HG02588 (cell line): ENCODE data around the gene IL10RB.

Source experiments
- ATAC-seq: cut with Tn5 transposase; IDR thresholded peaks from one replicate; pipeline ENCODE4 v1.9.1; 2021; ENCODE audit warnings: mild to moderate bottlenecking, moderate library complexity; ENCODE audit not compliant: unreplicated experiment

Gene IL10RB

DNA sequence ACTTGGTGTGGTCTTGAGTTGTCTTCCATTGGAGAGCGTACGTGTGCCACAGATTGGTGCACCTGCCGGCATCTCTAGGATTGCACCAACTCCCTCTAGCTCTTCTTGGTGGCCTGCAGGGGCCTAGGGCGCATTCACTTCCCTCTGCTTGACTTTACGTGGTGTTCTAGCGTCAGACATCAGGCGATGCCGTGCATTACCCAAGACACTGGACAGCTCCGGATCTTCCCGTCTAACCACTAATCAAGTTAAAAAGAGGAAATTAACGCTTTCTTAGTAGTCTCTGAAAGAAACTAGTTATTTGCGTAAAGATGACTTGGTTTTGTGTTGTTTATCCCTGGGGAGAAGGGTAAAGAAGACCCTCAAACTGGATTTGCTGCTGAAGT lies 510 bp upstream of the IL10RB start:
- ATAC-seq, result peak; percentile 24

- ATAC-seq, result no peak
These were observed 595 bp downstream of the IL10RB start for GRCh38 chr21:33266789-33267135.

DNA sequence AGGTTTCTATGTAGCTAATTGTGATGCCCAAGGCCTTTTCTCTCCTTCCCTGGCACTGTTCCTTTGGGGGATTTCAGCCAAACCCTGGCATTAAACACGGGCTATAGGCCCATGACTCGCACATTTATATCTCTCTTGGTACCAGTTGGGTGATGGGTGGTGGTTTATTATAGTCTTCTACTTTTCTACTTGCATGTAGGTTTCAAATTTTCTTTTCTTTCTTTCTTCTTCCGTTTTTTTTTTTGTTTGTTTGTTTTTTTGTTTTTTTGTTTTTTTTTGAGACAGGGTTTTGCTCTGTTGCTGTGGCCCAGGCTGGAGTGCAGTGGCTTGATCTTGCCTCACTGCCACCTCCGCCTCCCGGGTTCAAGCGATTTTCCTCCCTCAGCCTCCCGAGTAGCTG lies 1.1 kb downstream of the IL10RB start:
- no peak for ATAC-seq

DNA sequence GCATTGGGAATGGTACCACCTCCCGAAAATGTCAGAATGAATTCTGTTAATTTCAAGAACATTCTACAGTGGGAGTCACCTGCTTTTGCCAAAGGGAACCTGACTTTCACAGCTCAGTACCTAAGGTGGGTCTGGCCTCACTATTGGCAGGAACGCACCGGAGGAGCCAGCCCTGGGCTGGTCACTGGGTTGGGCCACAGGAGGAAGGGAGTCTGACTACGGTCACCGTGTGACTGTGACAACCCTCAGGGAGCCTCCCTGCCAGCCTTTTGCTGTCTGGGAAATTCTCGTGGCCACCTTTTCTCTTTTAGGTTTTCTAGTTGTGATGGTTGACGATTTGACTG lies 2.2 kb downstream of the IL10RB start:
- peak; percentile 27 for ATAC-seq

- ATAC-seq, result peak; percentile 62
These were observed 2.7 kb downstream of the IL10RB start for GRCh38 chr21:33268737-33269441.

DNA sequence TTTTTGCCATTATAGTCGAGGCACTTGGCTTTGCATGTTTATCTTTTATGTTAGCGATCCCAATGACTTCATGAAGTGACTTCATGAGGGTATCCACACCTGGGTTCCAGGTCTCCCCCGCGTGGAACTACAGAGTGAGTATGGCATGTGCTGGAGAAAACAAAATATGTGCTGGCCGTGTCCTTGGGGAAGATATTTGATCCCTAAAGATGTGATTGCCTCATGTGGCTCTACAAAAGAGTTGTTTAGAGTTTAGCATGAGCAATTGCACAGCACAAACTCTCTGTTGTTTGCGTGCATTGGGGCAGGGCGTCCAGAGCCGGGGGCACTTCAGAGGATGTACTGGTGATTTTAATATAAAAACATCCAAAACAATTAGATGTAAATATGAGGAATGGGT lies 4.8 kb downstream of the IL10RB start:
- no peak for ATAC-seq

- ATAC-seq, result no peak
These were observed 6.9 kb downstream of the IL10RB start for GRCh38 chr21:33273044-33273443.

DNA sequence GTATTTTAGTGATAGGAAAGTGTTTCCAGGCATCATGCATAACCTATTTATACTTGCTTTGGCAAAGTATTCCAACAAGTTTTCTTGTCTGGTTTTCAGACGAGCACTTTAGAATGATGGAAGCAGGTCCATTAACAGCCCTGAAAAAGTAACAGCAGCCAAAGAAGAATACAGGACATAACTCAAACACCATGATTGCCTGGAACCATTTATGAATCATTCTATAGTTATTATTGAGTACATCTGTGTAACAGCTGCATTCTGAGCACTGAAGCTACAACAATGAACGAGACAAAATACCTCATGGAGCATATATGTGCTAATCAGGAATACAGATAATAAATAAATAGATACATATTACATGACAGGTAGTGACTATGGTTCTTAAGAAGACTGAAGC lies 12.6 kb downstream of the IL10RB start:
- no peak for ATAC-seq

GRCh38 chr21:33279330-33279820 lies 13.2 kb downstream of the IL10RB start:
- ATAC-seq, result no peak

GRCh38 chr21:33281096-33281652 lies 15.0 kb downstream of the IL10RB start:
- ATAC-seq, result no peak

DNA sequence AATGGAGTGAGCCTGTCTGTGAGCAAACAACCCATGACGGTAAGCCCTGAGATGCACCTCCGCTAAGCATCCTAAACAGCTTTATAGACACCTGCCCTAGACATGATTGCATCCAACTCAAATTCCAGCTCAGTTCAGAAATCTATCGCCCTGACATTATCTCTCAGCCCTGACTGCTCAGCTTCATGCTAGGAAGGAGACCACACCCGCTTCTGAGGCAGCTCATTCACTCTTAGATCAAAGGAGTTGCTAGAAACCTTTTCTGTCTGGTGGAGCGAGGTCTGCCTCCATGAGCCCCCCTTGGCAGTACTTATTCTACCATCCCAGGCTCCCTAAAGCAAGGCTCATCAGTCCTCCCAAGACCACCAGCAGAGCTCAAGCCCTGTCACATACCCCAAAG lies 17.0 kb downstream of the IL10RB start:
- no peak for ATAC-seq

DNA sequence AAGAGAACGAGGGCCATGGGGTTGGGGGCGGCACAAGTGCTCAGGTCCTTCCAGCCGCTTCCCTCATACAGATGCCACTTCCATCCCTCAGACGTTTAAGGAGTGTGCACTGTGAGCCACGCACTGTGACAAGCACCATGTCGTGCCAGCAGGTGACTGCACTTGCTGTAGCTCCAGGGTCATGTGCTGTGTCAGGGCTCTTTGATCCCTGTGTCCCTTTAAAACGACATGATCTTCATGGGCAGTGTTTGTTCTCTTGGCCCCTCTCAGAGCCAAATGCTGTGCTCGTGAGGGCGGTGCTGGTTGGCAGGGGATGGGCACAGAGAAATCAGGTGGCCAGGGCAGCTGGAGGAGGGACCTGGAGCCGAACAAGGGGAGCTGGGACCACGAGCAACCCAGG lies 19.9 kb downstream of the IL10RB start:
- ATAC-seq, result no peak

GRCh38 chr21:33286600-33287456 lies 20.7 kb downstream of the IL10RB start:
- ATAC-seq, result no peak

DNA sequence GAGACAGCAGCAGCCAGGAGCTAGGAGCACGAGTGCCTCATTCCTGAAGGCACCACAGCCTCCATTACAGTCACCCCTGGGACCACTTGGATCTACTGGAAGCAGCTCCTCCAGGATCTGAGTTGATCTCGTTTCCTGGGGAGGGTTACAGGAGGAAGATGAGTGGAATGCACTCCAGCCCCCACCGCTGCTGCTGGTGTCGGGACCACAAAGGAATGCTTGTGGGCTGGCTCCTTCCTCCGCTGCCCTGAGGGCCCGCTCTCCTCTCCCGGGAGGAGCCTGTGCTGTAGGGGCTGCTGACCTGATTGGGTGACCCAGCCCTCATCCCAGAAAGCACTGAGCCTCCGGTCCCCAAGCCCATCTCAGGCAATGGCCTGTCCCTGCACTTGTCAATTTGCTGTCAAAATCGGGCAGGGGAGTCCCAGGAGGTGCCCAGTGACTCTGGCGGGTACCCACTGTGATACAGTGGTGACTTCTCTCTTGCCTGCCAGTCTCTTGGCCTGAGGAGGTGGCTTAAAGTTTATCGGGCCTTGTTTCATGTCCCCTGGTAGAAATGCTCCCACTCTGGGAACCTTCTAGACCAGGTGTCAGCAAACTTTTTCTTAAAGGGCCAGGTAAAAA lies 23.1 kb downstream of the IL10RB start:
- ATAC-seq, result no peak

- ATAC-seq, result no peak
These were observed 24.3 kb downstream of the IL10RB start for GRCh38 chr21:33290441-33290840.

DNA sequence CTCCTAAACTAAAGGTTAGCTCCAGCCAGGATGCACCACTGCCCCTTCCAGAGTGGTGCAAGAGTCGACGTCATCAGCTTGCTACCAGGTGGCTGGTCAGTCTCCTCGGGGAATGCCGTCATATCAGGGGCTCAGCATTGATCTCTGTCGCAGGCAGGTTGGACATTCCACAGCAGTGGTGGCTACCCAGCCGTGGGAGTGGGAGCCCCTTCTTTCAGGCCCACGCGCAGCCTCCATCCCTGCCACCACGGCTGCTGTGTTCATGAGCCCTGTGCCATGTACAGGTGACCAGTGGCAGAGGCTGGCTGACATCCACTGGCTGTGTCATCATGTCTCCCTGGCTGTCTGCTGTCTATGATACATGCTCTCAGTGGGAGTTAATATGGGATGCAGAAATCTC lies 25.5 kb downstream of the IL10RB start:
- no peak for ATAC-seq

DNA sequence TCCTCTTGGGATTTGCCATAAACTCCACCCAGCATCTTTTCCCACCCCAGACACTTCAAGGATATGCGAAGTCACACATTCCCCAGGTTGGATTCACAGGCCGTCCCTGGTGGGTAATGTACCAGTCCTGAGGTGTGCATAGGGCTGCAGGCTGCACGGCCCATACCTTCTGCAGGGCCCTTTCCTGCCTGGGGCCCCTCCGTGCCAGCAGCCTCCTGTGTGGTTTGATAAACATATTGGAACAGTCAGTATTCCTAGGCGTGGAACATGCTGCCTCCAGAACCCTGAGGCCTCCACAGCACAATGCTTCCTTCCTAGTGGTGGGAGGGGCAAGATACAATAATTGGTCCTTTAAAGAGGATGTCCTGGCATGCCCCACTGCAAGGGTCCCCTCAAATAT lies 26.6 kb downstream of the IL10RB start:
- ATAC-seq, result no peak

- ATAC-seq, result no peak
These were observed 27.0 kb downstream of the IL10RB start for GRCh38 chr21:33293136-33293535.

GRCh38 chr21:33293811-33294216 lies 27.6 kb downstream of the IL10RB start:
- no peak for ATAC-seq

- ATAC-seq, result no peak
These were observed 30.0 kb downstream of the IL10RB start for GRCh38 chr21:33296156-33296555.

GRCh38 chr21:33299181-33299752 lies 33.1 kb downstream of the IL10RB start:
- no peak for ATAC-seq
